Endometrium (tissue), 2 donors: Measurements from ENCODE around the gene HIVEP3.
"Not testable (repeated sequence)": the region's sequence is repeated elsewhere in the genome, so short reads cannot be mapped to it uniquely, and the experiment has no call there.

ENCODE experiments used
- FAIRE-seq: peaks from 2 replicates; lab custom pipeline; 2012; peaks lifted over from hg19 to GRCh38; lab: Jason Lieb, UNC
- donor health status: control.
- donor health status: control.

HIVEP3 gene

DNA sequence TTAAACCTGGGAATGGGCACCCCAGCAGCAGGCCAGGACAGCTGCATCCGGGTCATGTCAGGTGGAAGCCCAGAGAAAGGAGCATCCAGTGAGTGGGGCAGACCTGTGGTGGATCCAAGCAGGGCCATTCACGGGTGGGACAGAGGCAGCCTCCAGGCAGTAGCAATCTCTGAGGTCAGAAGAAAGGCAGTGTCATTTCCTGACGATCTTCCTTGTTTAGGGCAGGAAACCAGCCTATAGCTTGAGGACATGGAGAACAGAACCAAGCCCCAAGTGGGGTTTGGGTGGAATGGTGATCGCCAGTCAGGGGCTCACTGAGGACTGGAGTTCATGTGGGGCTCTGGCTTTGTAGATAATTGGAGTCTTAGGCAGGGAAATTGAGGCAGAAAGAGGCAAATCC lies 209.4 kb downstream of the HIVEP3 start:
- FAIRE-seq, result no peak

DNA sequence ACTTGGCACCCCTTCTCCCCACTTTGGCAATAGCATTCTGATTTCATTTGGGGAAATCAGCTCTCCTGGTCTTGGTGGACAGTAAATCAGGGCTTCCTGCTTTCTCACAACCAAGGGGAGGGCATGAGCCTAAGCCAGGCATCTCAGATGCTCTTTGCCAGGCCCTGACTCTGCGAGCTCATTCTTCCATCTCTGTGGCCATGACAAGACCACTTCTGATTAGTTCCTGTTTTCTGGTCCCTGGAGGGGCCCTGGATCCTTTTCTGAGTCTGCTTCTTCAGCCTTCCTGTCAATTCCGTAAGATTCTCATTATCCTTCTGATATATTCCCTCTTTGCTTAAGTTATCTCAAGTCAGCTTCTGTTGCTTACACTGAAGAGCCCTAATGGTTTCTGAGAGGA lies 210.4 kb downstream of the HIVEP3 start:
- FAIRE-seq, result no peak

DNA sequence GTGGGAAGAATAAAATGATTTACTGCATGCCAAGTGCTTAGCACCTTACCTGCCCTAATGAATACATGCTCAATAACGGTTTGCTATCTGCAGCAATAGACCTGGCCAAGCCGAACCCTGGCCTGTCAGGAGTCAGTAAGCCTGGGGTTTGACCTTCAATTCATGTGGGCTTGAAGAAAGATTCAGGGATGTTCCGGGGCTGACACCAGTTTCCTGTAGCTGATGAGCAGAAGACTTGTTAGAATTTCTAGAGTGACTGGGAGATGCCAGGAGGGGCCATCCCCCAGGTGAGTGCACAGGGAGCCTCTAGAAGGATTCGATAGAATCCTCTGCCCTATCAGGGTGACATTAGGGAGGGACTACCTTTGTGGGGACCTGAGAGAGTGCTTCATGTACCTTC lies 210.9 kb downstream of the HIVEP3 start:
- FAIRE-seq, result no peak

DNA sequence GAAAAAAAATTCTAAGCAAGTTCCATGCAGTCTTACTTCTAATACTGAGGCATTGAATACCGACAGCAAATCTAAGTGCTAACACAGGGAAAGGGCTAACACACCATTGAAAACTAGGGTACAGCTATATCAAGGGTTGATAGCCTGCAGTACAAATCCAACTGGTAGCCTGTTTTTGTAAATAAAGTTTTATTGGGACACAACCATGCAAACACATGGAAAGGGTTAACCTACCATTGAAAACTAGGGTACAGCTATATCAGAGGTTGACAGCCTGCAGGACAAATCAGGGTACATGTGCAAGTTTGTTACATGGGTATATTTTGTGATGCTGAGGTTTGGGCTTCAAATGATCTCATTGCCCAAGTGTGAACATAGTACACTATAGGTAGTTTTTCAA lies 212.9 kb downstream of the HIVEP3 start:
- no peak for FAIRE-seq

DNA sequence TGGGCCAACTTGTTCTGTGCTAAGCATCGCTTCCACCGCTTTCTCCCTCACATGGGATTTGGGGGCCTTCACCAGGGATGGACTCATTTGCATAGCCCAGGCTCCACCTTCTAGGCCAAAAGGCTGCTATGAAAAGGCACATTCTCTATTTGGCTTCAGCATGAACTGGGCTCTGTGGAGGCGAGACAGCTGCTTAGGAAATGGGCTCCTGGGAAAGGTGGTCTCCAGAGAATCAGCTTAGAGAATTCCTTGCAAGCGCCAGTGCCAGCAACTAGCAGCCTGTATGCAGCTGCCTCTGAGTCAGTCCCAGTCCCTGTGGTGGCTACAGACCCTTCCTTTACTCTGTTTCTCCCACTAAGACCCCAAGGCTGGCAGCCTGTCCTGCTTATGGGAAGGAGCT lies 214.5 kb downstream of the HIVEP3 start:
- FAIRE-seq, result no peak

DNA sequence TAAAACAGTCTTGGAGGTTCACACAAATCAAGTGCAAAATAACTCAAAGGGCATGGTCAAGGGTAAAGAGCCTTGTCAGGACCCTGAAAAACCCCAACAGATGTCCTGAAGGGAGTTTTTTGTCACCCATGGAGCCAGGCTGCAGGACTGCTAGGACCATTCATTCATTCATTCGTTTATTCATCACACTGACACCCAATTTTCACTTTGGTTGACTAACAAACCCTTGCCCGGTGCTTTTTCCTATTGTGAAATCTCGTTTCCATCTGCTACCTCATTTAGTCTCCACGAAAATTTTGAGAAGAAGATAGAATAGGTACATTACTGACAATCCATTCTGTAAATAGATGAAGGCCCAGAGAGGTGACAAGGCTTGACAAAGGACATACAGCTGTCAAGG lies 216.0 kb downstream of the HIVEP3 start:
- no peak for FAIRE-seq

DNA sequence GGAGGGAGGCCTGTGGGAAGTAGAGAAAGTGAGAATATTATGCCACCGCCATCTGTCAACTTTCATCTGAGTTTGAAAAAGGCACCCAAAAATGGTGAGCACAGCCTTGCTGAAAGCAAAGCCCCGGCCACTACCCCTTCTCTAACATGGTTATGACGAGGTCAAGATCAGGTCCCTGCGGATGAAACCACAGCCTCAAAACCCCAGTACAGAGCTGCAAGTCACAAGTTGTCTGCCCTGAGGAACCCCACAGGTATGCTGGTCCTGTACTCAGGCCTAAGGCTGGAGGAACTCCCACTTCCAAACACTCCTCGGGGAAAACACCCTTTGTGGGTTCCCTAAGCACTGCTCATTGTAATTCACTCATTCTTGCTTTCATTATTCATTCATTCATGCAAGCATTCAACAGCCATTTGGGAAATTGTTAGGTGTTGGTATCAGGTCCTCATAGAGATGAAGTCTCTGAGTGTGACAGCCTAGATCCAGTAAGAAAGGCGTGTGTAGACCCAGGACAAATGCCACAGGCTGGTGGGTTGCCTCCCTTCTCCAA lies 217.7 kb downstream of the HIVEP3 start:
- FAIRE-seq, result no peak

DNA sequence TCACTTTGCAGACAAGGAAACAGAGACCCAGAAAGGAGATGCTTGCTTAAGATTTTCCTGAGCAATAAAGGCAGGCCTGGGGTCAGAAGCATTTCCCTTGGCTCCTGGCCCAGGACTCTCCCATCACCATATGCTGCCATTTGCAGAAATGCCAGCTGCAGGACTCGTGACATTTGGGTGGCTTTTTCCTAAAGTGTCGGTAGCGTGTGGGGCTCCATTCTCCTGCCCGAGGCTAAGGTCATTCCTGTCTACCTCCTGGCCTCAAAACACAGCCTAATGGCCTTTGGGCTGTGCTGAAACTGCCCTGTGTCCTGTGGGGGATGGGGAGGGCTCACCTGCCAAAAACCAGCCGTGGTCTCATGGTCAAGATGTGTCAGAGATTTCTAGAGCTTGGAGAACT lies 218.1 kb downstream of the HIVEP3 start:
- FAIRE-seq, result no peak

DNA sequence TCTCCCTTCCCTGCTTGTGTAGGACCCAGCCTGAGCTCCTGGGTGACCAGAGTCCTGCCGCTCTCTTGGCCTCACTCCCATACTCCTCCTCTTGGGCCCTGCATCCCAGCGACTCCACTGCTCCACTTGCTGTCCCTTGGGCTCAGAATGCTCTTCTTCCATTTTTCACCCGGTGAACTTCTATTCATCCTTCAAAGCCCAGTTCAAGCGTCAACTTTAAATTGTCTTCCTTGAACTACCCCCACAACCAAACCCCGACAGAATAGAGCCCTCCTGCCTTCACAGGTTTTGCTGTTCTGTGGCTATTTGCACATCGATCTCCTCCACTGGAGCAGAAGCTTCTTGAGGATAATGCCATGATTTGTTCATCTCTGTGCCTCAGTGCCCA lies 218.9 kb downstream of the HIVEP3 start:
- FAIRE-seq, result no peak

DNA sequence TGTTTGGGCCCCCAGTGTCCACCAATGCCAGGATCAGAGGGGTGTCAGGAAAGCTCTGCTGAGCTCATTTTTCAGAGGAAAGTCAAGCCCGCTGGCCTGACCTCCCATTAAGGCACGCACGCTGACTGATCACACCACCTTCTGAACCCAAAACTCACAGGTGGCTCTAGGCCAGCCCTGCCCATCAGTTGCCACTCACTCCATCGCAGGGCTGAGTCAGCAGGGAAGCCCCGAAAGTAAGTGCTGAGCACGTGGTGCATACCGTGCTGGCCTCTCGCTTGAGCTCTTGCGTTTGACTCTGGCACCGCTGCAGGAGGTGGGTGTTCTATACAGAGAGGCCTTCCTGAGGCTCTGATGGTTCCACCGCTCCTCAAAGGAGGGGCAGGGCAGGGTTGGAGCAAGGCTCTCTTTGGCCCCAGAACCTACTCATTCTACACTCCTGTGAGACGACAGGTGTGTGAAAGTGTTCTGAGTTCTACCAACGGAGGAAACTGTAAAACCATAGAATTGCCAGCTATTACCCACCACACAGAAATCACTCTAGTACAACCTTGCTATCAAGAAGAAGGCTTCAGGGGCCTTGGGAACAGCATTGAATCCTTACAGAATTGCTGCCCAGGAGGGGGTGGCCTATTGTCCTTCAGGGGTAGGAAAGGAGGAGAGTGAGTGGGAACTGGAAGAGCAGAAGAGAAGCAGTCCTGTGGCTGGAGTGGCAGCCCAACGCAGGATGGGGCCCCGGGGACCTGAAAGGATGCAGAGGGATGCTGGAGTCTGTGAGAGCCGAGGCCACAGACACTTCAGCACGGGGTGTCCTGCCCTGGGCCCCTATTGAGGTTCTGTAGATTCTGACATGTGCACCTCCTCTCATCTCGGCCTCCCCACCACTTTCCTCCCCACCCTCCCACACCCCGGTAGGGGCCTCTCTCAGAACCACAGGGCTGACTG lies 219.5 kb downstream of the HIVEP3 start:
- FAIRE-seq, result no peak

DNA sequence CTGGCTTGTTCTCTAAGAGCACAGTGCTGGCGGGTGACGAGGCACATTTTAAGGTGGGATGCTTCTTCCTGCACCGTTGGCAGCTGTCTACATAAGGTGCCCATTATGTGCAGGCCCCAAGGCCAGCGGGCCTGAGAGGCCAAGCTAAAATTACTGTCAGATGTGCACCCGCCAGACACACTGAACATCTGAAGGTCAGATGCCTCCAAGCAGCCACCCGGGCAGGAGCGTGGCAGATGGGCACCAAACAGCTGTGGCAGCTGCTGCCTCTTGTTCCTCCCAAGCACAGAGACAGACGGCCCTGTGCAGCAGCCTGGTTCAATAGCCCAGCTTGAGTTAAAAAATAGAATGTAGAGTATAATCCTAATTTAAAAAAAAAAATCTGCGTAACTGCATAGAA lies 222.3 kb downstream of the HIVEP3 start:
- no peak for FAIRE-seq

DNA sequence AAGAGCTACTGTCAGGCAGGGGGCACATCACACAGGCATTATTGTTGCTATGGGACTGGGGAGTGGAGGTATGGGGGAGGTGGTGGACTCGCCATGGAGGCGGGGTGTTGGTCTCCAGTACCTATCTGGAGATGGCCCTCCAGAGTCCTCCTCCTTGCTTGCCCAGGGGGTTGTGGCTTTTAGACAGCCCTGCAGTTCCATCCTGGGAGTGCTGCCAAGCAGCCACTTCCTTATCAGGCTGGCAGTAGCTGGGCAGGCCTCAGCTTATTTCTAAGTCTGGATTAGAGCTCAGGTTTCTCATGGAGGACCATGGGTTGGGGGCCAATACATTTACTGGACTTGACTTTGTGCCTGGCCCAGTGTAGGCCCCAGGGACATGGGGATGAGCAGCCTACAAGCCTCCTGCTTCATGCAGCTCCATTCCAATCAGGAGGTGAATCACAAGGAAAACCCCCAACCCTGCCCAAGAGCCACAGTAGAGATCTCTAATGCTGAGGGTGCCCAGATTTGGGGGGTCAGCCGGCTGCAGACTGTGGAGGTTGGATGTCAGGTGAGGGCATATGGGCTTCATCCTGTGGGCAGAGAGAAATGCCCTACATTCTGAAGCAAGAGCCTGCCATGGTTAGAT lies 223.5 kb downstream of the HIVEP3 start:
- FAIRE-seq, result no peak

DNA sequence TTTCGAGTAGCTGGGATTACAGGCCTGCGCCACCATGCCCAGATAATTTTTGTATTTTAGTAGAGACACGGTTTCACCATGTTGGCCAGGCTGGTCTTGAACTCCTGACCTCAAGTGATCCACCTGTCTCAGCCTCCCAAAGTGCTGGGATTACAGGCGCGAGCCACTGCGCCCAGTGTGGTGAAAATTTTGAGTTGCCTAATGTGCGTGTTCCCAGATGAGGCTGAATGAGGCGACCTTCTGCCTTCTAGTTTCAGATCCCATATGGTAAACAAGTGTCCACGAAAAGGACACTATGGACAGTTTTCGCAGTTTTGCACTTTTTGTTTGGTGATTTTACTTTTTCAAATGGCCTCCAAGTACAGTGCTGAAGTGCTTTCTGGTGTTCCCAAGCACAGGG lies 226.8 kb downstream of the HIVEP3 start:
- not testable (repeated sequence) for FAIRE-seq

DNA sequence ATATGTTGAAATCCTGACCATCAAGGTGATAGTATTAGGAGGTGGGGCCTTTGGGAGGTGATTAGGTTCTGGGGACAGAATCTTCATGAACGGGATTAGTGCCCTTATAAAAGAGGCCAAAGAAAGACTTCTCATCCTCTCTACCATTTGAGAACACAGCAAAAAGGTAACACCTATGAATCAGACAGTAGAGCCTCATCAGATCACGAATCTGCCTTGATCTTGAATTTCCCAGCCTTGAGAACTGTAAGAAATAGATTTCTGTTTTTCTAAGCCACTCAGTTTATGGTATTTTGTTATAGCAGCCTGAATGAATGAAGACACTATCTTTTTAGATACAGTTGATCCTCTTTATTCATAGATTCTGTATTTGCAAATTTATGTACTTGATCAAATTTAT lies 227.3 kb downstream of the HIVEP3 start:
- no peak for FAIRE-seq

DNA sequence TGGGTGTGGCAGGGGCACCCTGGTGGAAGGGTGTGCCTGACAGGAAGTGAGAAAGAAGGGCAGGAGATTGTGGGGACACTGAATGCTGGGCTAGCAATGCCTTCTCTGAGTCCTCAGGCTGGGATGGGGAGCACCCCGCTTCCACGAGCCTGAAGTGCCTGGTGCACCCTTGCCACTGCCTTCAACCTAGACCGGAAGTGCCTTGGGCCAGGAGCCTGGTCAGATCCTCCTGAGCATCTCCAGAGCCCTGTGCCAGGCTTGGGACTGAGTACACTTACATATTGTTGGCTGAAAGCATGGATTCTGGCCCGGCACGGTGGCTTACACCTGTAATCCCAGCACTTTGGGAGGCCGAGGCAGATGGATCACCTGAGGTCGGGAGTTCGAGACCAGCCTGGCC lies 228.4 kb downstream of the HIVEP3 start:
- FAIRE-seq, result no peak

DNA sequence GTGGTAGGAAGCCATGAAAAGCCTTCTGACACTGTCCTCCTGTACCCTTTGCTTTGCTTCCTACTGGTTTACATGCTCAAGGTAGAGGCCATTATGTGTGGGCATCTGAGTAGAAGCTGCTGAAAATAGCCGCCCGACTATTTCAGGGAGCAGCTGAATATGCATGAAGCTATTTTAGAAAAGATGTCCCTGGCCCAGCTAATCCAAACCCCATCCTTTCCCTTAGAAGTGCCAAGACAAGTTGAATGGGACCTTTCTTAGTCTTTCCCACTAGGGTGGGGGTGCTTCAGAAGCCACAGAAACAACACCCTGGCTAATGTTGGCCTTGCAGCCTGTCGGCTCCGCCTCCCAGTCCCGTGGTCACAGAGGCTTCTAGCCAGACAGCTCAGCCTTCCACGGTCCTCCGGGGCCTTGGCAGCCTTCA lies 229.2 kb downstream of the HIVEP3 start:
- no peak for FAIRE-seq

DNA sequence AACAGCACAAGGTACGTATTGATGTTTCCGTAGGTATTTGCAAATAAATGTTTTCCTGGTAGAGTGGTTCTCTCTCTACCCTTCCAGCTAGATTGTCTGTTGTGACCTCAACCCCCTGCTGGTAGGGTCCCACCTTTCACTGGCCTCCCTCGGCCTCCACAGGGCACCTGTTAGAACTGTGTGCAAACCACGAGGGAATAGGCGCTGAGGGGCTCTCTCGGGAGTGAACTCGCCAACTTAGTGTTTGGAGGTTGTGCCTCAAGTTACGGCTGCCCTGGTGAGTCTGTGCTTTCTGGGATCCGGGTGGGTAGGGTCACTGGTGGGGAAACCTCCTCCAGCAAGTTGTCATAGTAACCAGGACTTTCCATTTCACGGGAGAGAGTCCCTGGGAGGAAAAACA lies 229.6 kb downstream of the HIVEP3 start:
- no peak for FAIRE-seq

DNA sequence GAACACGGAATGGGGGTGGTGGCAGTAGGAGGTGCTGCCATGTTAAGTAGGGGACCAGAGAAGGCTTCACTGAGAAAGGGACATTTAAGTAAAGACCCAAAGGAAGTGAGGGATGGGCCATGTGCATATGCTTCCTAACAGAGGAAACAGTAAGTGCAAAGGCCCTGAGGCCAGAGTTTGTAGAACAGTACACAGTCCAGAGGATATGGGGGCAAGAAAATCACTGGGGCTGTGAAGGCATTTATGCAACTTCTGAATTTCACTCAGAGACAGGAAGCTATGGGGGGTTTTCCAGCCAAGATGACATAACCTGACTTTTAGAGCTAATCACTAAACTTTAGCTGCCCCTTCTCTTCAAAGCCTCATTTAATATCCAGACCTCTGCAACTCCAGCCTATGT lies 231.7 kb downstream of the HIVEP3 start:
- FAIRE-seq, result no peak

DNA sequence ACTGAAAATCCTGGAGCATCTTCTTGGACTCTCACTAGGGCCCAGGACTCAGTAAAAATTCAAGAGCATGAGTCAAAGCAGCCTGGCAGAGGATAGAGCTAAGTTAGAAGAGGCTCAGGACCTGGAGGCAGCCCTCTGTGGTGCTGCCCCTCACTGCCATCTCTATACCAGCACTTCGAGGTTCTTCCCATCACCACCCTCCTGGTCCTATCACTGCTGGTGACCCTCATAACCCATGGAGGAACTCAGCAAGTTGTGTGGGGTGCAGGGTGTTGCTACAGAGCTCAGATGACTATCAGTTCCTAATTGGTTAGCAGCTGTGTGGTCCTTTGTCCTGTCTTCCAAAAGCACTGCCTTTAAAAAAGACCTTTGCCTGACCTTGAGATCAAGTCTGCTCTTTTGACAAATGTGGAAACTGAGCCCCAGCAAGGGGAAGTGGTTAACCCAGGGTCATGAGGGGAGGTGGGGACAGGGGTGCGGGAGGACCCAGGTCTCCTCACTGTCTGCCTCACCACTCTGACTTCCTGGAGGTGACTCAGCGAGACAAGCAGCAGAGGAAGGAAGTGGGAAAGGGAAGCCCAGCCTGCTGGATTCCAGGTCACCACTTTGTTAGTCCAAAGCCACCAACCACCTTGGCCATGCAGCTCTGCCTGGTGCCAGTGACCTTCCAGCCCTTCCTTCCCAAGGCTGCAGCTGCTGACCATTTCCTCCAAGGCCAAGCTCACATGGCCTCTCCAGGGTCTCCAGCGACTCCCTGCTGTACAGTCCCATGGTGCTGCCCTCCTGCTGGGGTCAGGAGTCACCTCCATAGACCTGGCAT lies 234.8 kb downstream of the HIVEP3 start:
- FAIRE-seq, result no peak

DNA sequence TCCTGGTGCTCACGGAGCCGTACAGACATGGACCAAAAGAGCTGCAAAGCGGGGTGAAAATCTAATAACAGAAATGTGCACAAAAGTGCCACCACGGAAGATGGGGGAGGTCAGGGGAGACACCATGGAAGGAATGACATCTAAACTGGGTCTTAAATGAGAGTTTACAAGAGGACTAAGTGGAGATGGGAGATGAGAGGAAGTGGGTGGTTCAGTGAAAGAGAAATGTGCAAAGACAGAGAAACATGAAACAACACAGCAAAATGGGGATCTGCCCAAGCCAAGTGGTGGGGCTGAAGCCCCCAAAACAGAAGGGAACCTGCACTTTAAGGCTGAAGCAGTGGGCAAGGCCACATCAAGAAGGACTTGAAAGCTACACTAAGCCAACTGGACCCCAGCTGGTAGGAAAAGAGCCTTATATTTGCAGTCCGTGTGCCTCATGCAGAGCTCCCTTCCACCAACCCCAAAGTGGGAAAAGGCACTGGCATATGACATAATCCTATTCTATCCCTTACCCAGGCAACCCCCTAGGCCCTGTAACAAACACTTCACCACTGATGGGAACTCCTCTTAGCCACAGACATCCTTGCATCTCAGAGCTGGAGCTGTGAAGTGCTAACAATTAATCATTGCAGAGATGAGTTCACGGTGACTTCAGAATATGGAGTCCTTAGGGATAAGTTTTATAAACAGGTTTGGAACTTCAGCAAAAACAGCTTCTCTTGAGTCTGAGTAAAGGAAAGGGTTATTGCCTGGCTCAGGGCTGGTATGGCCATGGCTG lies 235.7 kb downstream of the HIVEP3 start:
- FAIRE-seq, result no peak

DNA sequence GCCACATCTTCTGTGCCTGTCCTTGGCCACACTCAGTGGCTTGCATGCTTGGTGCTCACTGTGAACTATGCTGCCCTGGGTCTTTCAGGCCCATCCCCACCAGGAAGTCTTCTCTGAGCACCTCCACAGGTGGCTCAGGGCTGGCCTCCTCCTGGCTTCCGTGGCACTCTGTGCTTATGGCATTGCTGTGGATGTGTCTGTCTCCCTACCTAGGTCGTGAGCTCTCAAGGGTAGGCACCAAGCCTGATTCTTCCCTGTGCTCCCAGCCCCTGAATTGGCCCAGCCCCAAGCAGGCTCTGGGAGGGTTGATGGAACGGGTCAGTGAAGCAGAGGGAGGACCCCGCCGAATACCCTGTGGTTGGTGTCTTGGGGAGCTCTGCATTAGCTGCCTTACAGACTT lies 236.6 kb downstream of the HIVEP3 start:
- FAIRE-seq, result no peak
